NOMO-1 treated with dmso at 0.1 percent for 144 hours (cell line): ENCODE data around the gene S100PBP.

ENCODE experiments used
- DNase-seq: peaks from one replicate; lab custom pipeline; 2025; ENCODE audit not compliant: unreplicated experiment; lab: John Stamatoyannopoulos, UW

The S100PBP gene

GRCh38 chr1:32886828-32887414 is 69.5 kb downstream of the S100PBP start:
- no peak for DNase-seq

GRCh38 chr1:32887623-32888022 is 70.2 kb downstream of the S100PBP start:
- no peak for DNase-seq

GRCh38 chr1:32888134-32888533 is 70.7 kb downstream of the S100PBP start:
- DNase-seq, result no peak

GRCh38 chr1:32888677-32889420 is 71.4 kb downstream of the S100PBP start:
- DNase-seq, result no peak

- no peak for DNase-seq
Measured at GRCh38 chr1:32889731-32890278, 72.4 kb downstream of the S100PBP start.

GRCh38 chr1:32890516-32891240 is 73.2 kb downstream of the S100PBP start:
- DNase-seq, result no peak

GRCh38 chr1:32891241-32891570 is 73.8 kb downstream of the S100PBP start:
- DNase-seq, result no peak

GRCh38 chr1:32891630-32892029 is 74.2 kb downstream of the S100PBP start:
- DNase-seq, result no peak

GRCh38 chr1:32892368-32893197 is 75.1 kb downstream of the S100PBP start:
- no peak for DNase-seq

- no peak for DNase-seq
Measured at GRCh38 chr1:32893198-32894018, 76.0 kb downstream of the S100PBP start.

GRCh38 chr1:32894019-32894600 is 76.7 kb downstream of the S100PBP start:
- DNase-seq, result no peak

- no peak for DNase-seq
Measured at GRCh38 chr1:32894681-32895080, 77.2 kb downstream of the S100PBP start.

GRCh38 chr1:32895325-32896215 is 78.1 kb downstream of the S100PBP start:
- no peak for DNase-seq

GRCh38 chr1:32896451-32896850 is 79.0 kb downstream of the S100PBP start:
- no peak for DNase-seq

GRCh38 chr1:32897082-32898049 is 79.9 kb downstream of the S100PBP start:
- no peak for DNase-seq

GRCh38 chr1:32898056-32898455 is 80.6 kb downstream of the S100PBP start:
- DNase-seq, result no peak

- no peak for DNase-seq
Measured at GRCh38 chr1:32898958-32899357, 81.5 kb downstream of the S100PBP start.
